ENCODE results near the gene ATXN1L.

ATXN1L gene

DNA sequence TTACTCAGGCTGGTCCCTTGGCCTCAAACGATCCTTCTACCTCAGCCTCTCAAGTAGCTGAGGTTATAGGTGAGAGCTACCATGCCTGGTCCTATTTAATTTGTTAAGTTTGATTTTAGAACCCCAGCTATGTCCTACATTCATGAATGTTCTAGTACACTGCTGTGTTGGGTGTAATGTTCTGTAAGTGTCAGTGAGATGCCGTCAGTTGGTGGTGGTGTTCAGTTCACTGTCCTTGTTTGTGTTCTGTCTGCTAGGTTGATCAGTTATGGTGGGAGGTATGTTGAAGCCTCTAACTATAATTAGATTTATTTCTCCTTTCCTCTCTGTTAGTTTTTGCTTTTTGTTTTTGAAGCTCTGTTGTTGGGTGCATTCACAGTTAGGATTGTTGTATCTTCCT is 57.8 kb downstream of the ATXN1L start:
- TF ChIP-seq SIN3A (IDR thresholded peaks at IDR 0.05; ENCODE audit: borderline replicate concordance, insufficient read depth, low read length) (no peak), REST (IDR thresholded peaks at IDR 0.05; ENCODE audit: insufficient read depth in 1 of 2, low read depth in 2 of 2, low read length in 2 of 2) (no peak)

DNA sequence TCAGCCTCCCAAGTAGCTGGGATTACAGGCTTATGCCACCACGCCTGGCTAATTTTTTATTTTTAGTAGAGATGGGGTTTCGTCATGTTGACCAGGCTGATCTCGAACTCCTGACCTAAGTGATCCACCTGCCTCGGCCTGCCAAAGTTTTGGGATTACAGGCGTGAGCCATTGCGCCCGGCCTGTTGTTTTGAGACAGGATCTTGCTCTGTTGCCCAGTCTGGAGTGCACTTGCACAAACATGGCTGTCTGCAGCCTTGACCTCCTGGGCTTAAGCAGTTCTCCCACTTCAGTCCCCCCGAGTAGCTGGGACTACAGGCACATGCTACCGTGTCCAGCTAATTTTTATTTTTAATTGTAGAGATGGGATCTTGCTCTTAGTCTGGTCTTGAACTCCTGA is 58.5 kb downstream of the ATXN1L start:
- no peak for TF ChIP-seq FOXP2 (optimal IDR thresholded peaks at IDR 0.05; ENCODE audit: borderline replicate concordance, extremely low read depth, extremely low read length, insufficient read depth)
- no peak for TF ChIP-seq REST (IDR thresholded peaks at IDR 0.05; ENCODE audit: insufficient read depth in 1 of 2, low read depth in 2 of 2, low read length in 2 of 2)
- no peak for TF ChIP-seq POLR2AphosphoS5 (IDR thresholded peaks at IDR 0.05; ENCODE audit: low read depth, low read length)
- TF ChIP-seq SIN3A (IDR thresholded peaks at IDR 0.05; ENCODE audit: borderline replicate concordance, insufficient read depth, low read length): no peak

Data from PFSK-1 (cell line).